ENCODE data around the gene A3GALT2.

DNA sequence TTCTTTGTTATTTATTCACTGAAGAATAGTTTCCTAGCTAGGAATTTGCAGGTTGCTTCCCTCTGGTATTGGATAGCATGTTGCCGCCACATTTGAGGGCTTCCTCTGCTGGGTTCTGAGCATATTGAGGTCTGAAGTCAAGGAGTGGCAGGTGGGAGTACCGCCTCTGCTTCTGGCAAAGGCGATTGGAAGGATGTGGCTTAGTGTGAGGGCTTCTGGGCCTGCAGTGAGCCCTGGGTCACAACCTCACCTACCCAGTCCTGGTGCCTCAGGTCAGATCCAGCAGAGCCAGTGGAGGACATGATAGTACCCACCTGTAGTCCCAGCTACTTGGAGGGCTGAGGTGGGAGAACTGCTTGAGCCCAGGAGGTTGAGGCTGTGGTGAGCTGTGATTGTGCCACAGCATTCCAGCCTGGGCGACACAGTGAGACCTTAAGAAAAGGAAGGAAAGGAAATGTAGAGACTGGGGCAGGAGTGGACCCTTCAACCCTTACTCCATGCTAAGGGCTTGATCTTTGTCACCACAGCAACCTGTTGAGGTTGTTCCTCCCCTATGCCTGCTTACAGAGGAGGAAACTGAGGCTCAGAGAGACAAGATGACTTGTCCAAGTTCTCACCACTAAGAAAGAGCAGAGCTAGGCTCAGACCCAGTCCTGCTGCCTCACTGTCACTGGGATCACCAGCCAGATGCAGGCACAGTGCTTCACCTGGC is 22.8 kb downstream of the A3GALT2 start:
- no peak for TF ChIP-seq GATA2 (IDR thresholded peaks at IDR 0.05; ENCODE audit: low read depth, low read length)
- no peak for TF ChIP-seq GATA3 (IDR thresholded peaks at IDR 0.05; ENCODE audit: low read depth, low read length)
